ENCODE measurements around the gene FOXJ2.
"Not testable (repeated sequence)": the region's sequence is repeated elsewhere in the genome, so short reads cannot be mapped to it uniquely, and the experiment has no call there.

FOXJ2 gene

DNA sequence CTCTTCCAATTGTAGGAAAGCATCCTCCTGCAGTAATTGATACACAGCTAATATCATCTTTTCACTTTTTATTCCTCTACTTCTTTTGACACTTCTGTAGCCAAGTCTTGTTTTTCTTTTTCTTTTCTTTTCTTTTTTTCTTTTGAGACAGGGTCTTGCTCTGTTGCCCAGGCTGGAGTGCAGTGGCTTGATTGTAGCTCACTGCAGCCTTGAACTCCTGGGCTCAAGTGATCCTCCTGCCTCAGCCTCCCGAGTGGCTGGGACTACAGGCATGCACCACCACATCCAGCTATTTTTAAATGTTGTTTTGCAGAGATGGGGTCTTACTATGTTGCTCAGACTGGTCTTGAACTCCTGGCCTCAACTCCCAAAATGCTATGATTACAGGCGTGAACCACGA, 39.3 kb downstream of the FOXJ2 start:
- DNase-seq = not testable (repeated sequence)

- no peak for DNase-seq
These were observed 43.4 kb downstream of the FOXJ2 start for GRCh38 chr12:8075935-8076334.

- no peak for DNase-seq
These were observed 43.9 kb downstream of the FOXJ2 start for GRCh38 chr12:8076366-8076765.

GRCh38 chr12:8077207-8077606, 44.7 kb downstream of the FOXJ2 start:
- DNase-seq = no peak

- DNase-seq = peak; percentile 80
These were observed 45.9 kb downstream of the FOXJ2 start for GRCh38 chr12:8078398-8078797.

DNA sequence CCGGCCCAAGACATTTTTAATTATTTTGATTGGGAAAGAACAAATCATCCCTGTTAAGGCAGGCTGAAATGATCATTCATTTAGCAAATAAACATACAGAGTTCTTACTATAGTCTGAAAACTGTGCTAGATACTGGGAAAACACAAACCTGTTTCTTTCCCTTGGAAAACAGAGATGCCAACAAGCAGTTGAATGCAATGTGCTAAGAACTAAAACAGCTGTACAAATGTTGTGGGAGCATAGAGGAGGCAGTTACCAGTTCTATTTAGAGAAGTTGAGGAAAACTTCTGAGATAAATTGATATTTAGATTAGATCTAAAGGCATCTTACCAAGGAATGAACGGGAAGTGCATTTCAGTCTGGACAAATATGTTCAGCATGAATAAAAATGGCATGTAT, 46.4 kb downstream of the FOXJ2 start:
- DNase-seq = no peak

DNA sequence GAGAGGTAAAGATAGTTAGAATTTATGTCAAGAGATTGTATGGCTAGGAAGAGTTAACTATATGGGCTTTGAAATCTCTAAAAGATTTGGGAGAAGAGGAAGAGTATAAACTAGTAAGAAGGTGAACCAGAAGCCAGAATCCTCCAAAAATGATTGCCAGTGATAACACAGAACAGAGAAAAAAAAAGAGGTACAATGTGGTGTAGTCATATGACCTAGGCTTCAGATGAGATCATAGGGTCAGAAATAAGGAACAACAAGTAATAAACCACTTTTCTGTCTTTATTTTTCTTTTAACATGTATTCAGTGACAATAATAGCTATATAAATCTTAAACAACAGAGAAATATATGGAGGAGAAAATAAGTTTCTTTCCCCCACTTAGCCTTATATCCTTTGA, 47.6 kb downstream of the FOXJ2 start:
- no peak for DNase-seq

DNA sequence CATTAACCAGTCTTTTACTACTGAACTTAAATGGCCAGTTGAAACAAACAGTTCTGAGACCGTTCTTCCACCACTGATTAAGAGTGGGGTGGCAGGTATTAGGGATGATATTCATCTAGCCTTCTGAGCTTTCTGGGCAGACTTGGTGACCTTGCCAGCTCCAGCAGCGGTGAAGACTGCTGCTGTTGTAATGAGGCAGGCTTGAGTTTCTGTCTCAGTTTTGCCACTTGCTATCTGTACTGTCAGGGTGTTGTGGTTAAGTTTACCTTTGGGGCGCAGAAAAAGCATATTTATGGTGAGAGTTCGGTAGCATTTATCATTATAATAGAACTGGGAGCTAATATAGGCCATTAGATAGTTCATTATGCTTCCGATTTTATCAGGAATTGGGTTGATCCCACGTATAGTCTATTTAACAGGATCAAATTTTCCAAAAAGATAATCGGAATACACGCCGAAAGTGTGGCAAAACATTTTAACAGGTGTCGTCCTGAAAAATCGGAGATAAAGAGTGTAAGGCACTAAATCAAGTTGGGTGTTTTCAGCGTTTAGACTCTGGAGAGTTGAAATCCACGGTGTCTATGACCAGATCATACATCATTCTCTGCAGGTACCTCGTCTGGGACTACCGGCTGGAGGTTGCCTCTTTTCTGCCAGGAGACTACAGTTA, 48.9 kb downstream of the FOXJ2 start:
- DNase-seq = peak; percentile 42

- no peak for DNase-seq
These were observed 50.2 kb downstream of the FOXJ2 start for GRCh38 chr12:8082808-8083100.

GRCh38 chr12:8084351-8084750, 51.8 kb downstream of the FOXJ2 start:
- DNase-seq = peak; percentile 35

- no peak for DNase-seq
These were observed 55.1 kb downstream of the FOXJ2 start for GRCh38 chr12:8087666-8088065.

GRCh38 chr12:8088574-8088973, 56.1 kb downstream of the FOXJ2 start:
- DNase-seq = peak; percentile 70

GRCh38 chr12:8089277-8089676, 56.8 kb downstream of the FOXJ2 start:
- not testable (repeated sequence) for DNase-seq

GRCh38 chr12:8089716-8090115, 57.2 kb downstream of the FOXJ2 start:
- DNase-seq = no peak

DNA sequence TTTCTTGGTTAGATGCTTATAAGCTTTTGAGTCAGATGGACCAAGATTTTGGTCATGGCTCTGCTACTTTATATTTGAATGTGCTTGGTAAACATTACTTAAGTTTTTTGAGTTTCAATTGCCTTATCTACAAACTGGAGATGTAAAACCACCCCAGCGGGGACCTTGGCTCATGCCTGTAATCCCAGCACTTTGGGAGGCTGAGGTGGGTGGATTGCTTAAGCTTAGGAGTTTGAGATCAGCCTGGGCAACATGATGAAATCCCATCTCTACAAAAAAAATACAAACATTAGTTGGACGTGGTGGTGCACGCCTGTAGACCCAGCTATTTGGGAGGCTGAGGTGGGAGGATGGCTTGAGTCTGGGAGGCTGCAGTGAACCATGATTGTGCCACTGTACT, 60.8 kb downstream of the FOXJ2 start:
- DNase-seq = no peak

DNA sequence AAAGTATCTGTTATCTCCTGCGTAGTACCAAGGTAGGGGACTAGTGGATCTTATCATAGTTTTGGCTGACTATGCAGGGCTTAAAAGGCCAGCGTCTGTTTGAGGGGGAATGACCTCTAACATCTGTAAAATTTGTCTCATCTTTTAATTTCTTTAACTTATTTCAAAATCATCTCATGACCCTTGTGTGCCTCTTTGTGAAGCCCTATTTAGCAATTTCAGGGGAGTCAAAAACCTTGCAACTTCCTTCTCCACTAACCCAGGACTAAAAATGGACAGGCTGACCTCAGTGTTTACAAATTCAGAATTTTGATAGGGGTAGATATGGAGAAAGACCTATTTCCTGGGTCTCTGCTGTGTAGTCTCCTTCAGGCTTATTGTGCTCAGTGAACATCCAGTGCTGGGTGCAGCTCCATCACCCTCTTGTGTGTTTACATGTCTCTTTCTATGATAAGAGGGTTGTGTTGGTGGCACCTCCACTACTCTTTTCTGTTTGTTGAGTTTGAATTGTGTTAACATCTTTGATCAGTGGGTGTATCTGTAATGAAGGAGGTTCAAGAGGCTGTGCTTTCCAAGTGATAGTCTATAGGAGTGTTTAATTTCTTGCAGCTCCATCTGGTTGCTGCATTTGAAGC, 63.9 kb downstream of the FOXJ2 start:
- no peak for DNase-seq

GRCh38 chr12:8099235-8099634, 66.7 kb downstream of the FOXJ2 start:
- no peak for DNase-seq

Measured in CD4-positive, alpha-beta T cell treated with Interleukin-6 for 4 hours (primary cell).